KMS-11 (cell line): ENCODE results near the gene SETBP1.

Experiments
- H2AFZ ChIP-seq: fragments of 200-600 bp; sonication (generic); 2 replicates; pipeline ENCODE4 v1.6.1; 2016; ENCODE audit warnings: antibody characterized with exemption, mixed run types, low read depth
- H3K27ac ChIP-seq: fragments of 200-600 bp; sonication (generic); 2 replicates; pipeline ENCODE4 v1.6.1; 2016; ENCODE audit warnings: mild to moderate bottlenecking, mixed run types
- H3K27me3 ChIP-seq: fragments of 200-600 bp; sonication (generic); 2 replicates; pipeline ENCODE4 v1.6.1; 2017; ENCODE audit warnings: mild to moderate bottlenecking, low read depth, mixed run types, moderate library complexity; ENCODE audit not compliant: insufficient read depth
- H3K36me3 ChIP-seq: fragments of 200-600 bp; sonication (generic); 2 replicates; pipeline ENCODE4 v1.6.1; 2017; ENCODE audit warnings: mild to moderate bottlenecking, mixed run types; ENCODE audit not compliant: insufficient read depth
- H3K4me1 ChIP-seq: fragments of 200-600 bp; sonication (generic); 2 replicates; pipeline ENCODE4 v1.6.1; 2016; ENCODE audit warnings: mild to moderate bottlenecking, low read depth, mixed run types; ENCODE audit not compliant: poor library complexity, severe bottlenecking
- H3K4me2 ChIP-seq: fragments of 200-600 bp; sonication (generic); 2 replicates; pipeline ENCODE4 v1.7.0; 2016; ENCODE audit warnings: mild to moderate bottlenecking, mixed run types
- H3K4me3 ChIP-seq: fragments of 200-600 bp; sonication (generic); IDR thresholded peaks from 2 replicates; pipeline ENCODE4 v1.6.1; 2017; ENCODE audit warnings: low read depth, low read length, mixed read lengths; ENCODE audit not compliant: insufficient read depth
- H3K79me2 ChIP-seq: fragments of 200-600 bp; sonication (generic); 2 replicates; pipeline ENCODE4 v1.6.1; 2016; ENCODE audit warnings: low read depth, mixed run types; ENCODE audit not compliant: insufficient read depth
- H3K9ac ChIP-seq: fragments of 200-600 bp; sonication (generic); 2 replicates; pipeline ENCODE4 v1.6.1; 2016; ENCODE audit warnings: mild to moderate bottlenecking, mixed run types
- H4K20me1 ChIP-seq: fragments of 200-600 bp; sonication (generic); 2 replicates; pipeline ENCODE4 v1.6.1; 2016; ENCODE audit warnings: mild to moderate bottlenecking, mixed run types; ENCODE audit not compliant: insufficient read depth
- CTCF ChIP-seq: fragments of 200-600 bp; sonication (generic); conservative IDR thresholded peaks from 2 replicates; pipeline ENCODE4 v1.6.1; 2017; ENCODE audit warnings: low read depth, mild to moderate bottlenecking, antibody characterized with exemption, low read length, moderate library complexity, mixed read lengths

The SETBP1 gene

GRCh38 chr18:44816050-44816449, 135.4 kb downstream of the SETBP1 start:
- peaks cover 21% of the 10 kb centered on the region for H3K4me1 ChIP-seq
- no peak overlapping the region for H3K4me3 ChIP-seq
- no peak overlapping the region for H3K9ac ChIP-seq
- H3K36me3 ChIP-seq, result no peaks in the 10 kb centered on the region
- H3K79me2 ChIP-seq, result no peaks in the 10 kb centered on the region; the same call in 1 of the 2 replicates
- H3K4me2 ChIP-seq, result no peak overlapping the region
- no peaks in the 10 kb centered on the region for H3K27me3 ChIP-seq
- TF ChIP-seq CTCF, result no peak
- no peak overlapping the region for H2AFZ ChIP-seq
- no peaks in the 10 kb centered on the region for H4K20me1 ChIP-seq
- H3K27ac ChIP-seq, result no peak overlapping the region

- Histone ChIP-seq H3K4me3 (no peak overlapping the region), H3K4me2 (no peak overlapping the region), H3K36me3 (no peaks in the 10 kb centered on the region), H3K4me1 (peaks cover 18% of the 10 kb centered on the region), H3K27me3 (no peaks in the 10 kb centered on the region), H3K27ac (no peak overlapping the region), H2AFZ (no peak overlapping the region), H4K20me1 (no peaks in the 10 kb centered on the region), H3K9ac (no peak overlapping the region), H3K79me2 (no peaks in the 10 kb centered on the region; the same call in 1 of the 2 replicates)
- no peak for TF ChIP-seq CTCF
These were observed 135.8 kb downstream of the SETBP1 start for GRCh38 chr18:44816477-44816876.

DNA sequence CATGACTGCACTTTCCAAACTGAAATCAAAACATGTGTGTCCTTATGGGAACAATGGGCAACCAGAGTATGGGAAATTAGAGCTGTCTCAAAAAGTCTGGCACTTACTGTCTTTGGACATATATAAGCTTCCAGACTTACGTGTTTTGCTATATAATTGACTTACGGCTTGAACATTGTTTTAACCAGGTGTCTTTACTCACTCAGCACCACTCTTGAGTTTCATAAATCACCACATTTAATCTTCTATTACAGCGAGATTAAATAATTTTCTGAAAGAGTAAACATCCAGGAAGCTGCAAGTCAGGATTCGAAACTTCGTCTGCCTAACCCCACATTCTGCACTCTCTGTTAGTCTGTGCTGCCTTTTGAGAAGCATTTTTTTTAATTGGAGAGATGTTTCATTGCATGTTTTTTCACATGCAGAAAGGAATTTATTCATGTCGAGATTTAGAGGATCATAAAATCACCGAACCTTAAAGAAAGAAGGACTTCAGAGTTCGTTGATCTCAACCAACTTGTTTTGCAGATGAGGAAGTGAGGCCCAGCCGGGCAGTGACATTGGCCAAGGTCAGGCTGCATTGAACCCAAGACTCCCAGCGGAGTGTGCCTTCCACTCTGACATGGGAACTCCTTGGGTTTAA, 137.3 kb downstream of the SETBP1 start:
- Histone ChIP-seq H3K79me2 (no peaks in the 10 kb centered on the region; the same call in 1 of the 2 replicates), H3K4me3 (no peak overlapping the region), H3K36me3 (no peaks in the 10 kb centered on the region), H3K27ac (no peak overlapping the region), H3K9ac (no peak overlapping the region), H2AFZ (no peak overlapping the region), H4K20me1 (no peaks in the 10 kb centered on the region), H3K27me3 (no peaks in the 10 kb centered on the region), H3K4me1 (peaks cover 31% of the 10 kb centered on the region), H3K4me2 (no peak overlapping the region)
- TF ChIP-seq CTCF, result no peak

- Histone ChIP-seq H4K20me1 (no peaks in the 10 kb centered on the region), H3K27ac (no peak overlapping the region), H2AFZ (no peak overlapping the region), H3K36me3 (no peaks in the 10 kb centered on the region), H3K9ac (no peak overlapping the region), H3K4me2 (no peak overlapping the region), H3K4me1 (peaks cover 40% of the 10 kb centered on the region), H3K79me2 (no peaks in the 10 kb centered on the region; the same call in 1 of the 2 replicates), H3K4me3 (no peak overlapping the region), H3K27me3 (no peaks in the 10 kb centered on the region)
- TF ChIP-seq CTCF, result no peak
These were observed 138.1 kb downstream of the SETBP1 start for GRCh38 chr18:44818668-44819403.
